Liver (tissue), 3 donors: ENCODE measurements around the gene TPRKB.

ENCODE experiments used
- GABPA ChIP-seq, 2 donors: IDR thresholded peaks in 1 of 2; conservative IDR thresholded peaks in 1 of 2; 2 replicates each; pipeline ENCODE4 v1.6.1; 2016; ENCODE audit warnings: antibody characterized with exemption in 2 of 2, mild to moderate bottlenecking in 1 of 2, moderate library complexity in 1 of 2
- HNF4A ChIP-seq, 2 donors: conservative IDR thresholded peaks; 2 replicates each; pipeline ENCODE4 v1.6.1; 2016; ENCODE audit warnings: antibody characterized with exemption in 2 of 2, mild to moderate bottlenecking in 2 of 2
- RAD21 ChIP-seq, 2 donors: IDR thresholded peaks; 2 replicates each; pipeline ENCODE4 v1.6.1; 2016; ENCODE audit warnings: antibody characterized with exemption in 2 of 2, mild to moderate bottlenecking in 2 of 2
- RXRA ChIP-seq, 2 donors: IDR thresholded peaks; 2 replicates each; pipeline ENCODE4 v1.6.1; 2017 to 2018; ENCODE audit warnings: antibody characterized with exemption in 2 of 2, mild to moderate bottlenecking in 1 of 2
- TF ChIP-seq, protein P1 (sequence below): fragments of 150-350 bp; IDR thresholded peaks from 2 replicates; pipeline ENCODE4 v1.5.1; 2017; ENCODE audit warnings: improper control_type of control experiment, low read depth, low read length; ENCODE audit not compliant: missing input control
- TF ChIP-seq, protein P2 (sequence below): IDR thresholded peaks from 2 replicates; pipeline ENCODE4 v1.6.1; 2016; ENCODE audit warnings: antibody characterized with exemption
- TF ChIP-seq, protein P3 (sequence below): IDR thresholded peaks from 2 replicates; pipeline ENCODE4 v1.6.1; 2016; ENCODE audit warnings: antibody characterized with exemption, mild to moderate bottlenecking
- TF ChIP-seq, protein P4 (sequence below): IDR thresholded peaks from 2 replicates; pipeline ENCODE4 v1.6.1; 2016; ENCODE audit warnings: antibody characterized with exemption
- TF ChIP-seq, protein P5 (sequence below): IDR thresholded peaks from 2 replicates; pipeline ENCODE4 v1.6.1; 2016; ENCODE audit warnings: antibody characterized with exemption
- donor health status: healthy.
- donor health status: healthy.

DNA sequence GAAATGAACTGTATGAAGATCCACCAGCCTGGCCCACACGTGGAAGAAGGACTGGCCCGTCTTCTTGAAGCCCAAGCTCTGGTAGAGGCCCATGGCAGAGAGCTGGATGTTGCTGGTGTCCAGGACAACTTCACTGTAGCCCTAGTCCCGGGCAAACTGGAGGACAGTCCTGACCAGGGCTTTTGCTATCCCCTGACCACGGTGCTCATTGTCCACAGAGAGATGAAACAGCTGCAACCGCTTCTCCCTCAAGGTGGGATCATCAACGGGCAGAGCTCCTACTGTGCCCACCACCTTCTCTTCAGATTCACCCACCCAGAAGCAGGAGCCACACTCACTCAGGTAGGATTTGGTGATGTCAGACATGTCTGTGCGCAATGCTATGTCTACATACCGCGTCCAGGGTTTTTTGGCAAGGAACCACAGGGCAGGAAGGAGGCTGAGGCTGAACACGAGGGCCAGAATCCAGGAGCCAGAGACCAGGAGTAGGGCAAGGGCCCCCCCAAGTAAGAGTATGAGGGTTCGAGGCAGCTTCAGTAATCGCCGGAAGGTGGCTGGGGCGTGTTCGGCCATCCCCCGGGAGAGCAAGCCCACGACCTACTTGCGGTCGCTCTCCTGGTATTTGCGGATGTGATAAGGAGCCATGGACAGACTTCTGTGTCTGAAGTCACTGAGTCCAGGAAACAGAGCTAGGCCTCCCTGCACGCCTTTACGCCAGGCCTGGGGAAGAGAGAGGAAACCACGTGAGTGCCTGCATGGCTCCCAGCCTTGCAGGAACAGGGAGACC is 36.3 kb downstream of the TPRKB start:
- TF ChIP-seq, protein P1, sequence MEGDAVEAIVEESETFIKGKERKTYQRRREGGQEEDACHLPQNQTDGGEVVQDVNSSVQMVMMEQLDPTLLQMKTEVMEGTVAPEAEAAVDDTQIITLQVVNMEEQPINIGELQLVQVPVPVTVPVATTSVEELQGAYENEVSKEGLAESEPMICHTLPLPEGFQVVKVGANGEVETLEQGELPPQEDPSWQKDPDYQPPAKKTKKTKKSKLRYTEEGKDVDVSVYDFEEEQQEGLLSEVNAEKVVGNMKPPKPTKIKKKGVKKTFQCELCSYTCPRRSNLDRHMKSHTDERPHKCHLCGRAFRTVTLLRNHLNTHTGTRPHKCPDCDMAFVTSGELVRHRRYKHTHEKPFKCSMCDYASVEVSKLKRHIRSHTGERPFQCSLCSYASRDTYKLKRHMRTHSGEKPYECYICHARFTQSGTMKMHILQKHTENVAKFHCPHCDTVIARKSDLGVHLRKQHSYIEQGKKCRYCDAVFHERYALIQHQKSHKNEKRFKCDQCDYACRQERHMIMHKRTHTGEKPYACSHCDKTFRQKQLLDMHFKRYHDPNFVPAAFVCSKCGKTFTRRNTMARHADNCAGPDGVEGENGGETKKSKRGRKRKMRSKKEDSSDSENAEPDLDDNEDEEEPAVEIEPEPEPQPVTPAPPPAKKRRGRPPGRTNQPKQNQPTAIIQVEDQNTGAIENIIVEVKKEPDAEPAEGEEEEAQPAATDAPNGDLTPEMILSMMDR: no peak
- no peak for TF ChIP-seq RXRA (IDR thresholded peaks at IDR 0.05)
- TF ChIP-seq, protein P2, sequence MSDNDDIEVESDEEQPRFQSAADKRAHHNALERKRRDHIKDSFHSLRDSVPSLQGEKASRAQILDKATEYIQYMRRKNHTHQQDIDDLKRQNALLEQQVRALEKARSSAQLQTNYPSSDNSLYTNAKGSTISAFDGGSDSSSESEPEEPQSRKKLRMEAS: no peak
- TF ChIP-seq, protein P3, sequence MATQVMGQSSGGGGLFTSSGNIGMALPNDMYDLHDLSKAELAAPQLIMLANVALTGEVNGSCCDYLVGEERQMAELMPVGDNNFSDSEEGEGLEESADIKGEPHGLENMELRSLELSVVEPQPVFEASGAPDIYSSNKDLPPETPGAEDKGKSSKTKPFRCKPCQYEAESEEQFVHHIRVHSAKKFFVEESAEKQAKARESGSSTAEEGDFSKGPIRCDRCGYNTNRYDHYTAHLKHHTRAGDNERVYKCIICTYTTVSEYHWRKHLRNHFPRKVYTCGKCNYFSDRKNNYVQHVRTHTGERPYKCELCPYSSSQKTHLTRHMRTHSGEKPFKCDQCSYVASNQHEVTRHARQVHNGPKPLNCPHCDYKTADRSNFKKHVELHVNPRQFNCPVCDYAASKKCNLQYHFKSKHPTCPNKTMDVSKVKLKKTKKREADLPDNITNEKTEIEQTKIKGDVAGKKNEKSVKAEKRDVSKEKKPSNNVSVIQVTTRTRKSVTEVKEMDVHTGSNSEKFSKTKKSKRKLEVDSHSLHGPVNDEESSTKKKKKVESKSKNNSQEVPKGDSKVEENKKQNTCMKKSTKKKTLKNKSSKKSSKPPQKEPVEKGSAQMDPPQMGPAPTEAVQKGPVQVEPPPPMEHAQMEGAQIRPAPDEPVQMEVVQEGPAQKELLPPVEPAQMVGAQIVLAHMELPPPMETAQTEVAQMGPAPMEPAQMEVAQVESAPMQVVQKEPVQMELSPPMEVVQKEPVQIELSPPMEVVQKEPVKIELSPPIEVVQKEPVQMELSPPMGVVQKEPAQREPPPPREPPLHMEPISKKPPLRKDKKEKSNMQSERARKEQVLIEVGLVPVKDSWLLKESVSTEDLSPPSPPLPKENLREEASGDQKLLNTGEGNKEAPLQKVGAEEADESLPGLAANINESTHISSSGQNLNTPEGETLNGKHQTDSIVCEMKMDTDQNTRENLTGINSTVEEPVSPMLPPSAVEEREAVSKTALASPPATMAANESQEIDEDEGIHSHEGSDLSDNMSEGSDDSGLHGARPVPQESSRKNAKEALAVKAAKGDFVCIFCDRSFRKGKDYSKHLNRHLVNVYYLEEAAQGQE: no peak
- no peak for TF ChIP-seq RAD21 (IDR thresholded peaks at IDR 0.05)
- TF ChIP-seq, protein P4, sequence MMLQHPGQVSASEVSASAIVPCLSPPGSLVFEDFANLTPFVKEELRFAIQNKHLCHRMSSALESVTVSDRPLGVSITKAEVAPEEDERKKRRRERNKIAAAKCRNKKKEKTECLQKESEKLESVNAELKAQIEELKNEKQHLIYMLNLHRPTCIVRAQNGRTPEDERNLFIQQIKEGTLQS: no peak
- TF ChIP-seq, protein P5, sequence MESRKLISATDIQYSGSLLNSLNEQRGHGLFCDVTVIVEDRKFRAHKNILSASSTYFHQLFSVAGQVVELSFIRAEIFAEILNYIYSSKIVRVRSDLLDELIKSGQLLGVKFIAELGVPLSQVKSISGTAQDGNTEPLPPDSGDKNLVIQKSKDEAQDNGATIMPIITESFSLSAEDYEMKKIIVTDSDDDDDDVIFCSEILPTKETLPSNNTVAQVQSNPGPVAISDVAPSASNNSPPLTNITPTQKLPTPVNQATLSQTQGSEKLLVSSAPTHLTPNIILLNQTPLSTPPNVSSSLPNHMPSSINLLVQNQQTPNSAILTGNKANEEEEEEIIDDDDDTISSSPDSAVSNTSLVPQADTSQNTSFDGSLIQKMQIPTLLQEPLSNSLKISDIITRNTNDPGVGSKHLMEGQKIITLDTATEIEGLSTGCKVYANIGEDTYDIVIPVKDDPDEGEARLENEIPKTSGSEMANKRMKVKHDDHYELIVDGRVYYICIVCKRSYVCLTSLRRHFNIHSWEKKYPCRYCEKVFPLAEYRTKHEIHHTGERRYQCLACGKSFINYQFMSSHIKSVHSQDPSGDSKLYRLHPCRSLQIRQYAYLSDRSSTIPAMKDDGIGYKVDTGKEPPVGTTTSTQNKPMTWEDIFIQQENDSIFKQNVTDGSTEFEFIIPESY: no peak
- no peak for TF ChIP-seq HNF4A (conservative IDR thresholded peaks at IDR 0.05)
- TF ChIP-seq GABPA (IDR thresholded peaks at IDR 0.05 in 1 of 2, conservative IDR thresholded peaks at IDR 0.05 in 1 of 2): no peak
